HCT116 (cell line): Measurements from ENCODE around the gene TPK1.

Source experiments
- POLR2A ChIP-seq: IDR thresholded peaks from 2 replicates; pipeline ENCODE4 v1.7.0; 2011; ENCODE audit warnings: borderline replicate concordance; ENCODE audit not compliant: insufficient read depth, insufficient read length; ENCODE audit errors: extremely low read depth
- SIN3A ChIP-seq: IDR thresholded peaks from 2 replicates; pipeline ENCODE4 v1.6.1; 2012; ENCODE audit warnings: low read depth
- TF ChIP-seq, protein P1 (sequence below), 3 experiments: fragments of 200-600 bp in 1 of 3; sonication (generic) in 1 of 3; IDR thresholded peaks in 2 of 3; conservative IDR thresholded peaks in 1 of 3; 2 replicates each; pipeline ENCODE4 v1.5.1; 2012 to 2017; ENCODE audit warnings: low read depth in 2 of 3, low read length in 2 of 3, antibody characterized with exemption in 1 of 3, borderline replicate concordance in 1 of 3, control low read depth in 1 of 3, mild to moderate bottlenecking in 1 of 3, mixed read lengths in 1 of 3, mixed run types in 1 of 3, moderate library complexity in 1 of 3; ENCODE audit not compliant: insufficient read depth in 1 of 3
- TF ChIP-seq, protein P2 (sequence below): IDR thresholded peaks from 2 replicates; pipeline ENCODE4 v1.6.1; 2012; ENCODE audit warnings: low read depth

- TF ChIP-seq, protein P1, sequence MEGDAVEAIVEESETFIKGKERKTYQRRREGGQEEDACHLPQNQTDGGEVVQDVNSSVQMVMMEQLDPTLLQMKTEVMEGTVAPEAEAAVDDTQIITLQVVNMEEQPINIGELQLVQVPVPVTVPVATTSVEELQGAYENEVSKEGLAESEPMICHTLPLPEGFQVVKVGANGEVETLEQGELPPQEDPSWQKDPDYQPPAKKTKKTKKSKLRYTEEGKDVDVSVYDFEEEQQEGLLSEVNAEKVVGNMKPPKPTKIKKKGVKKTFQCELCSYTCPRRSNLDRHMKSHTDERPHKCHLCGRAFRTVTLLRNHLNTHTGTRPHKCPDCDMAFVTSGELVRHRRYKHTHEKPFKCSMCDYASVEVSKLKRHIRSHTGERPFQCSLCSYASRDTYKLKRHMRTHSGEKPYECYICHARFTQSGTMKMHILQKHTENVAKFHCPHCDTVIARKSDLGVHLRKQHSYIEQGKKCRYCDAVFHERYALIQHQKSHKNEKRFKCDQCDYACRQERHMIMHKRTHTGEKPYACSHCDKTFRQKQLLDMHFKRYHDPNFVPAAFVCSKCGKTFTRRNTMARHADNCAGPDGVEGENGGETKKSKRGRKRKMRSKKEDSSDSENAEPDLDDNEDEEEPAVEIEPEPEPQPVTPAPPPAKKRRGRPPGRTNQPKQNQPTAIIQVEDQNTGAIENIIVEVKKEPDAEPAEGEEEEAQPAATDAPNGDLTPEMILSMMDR (IDR thresholded peaks at IDR 0.05 in 2 of 3, conservative IDR thresholded peaks at IDR 0.05 in 1 of 3; ENCODE audit: borderline replicate concordance in 1 of 3, insufficient read depth in 1 of 3, low read depth in 2 of 3, low read length in 2 of 3), result no peak
- no peak for TF ChIP-seq POLR2A
- TF ChIP-seq, protein P2, sequence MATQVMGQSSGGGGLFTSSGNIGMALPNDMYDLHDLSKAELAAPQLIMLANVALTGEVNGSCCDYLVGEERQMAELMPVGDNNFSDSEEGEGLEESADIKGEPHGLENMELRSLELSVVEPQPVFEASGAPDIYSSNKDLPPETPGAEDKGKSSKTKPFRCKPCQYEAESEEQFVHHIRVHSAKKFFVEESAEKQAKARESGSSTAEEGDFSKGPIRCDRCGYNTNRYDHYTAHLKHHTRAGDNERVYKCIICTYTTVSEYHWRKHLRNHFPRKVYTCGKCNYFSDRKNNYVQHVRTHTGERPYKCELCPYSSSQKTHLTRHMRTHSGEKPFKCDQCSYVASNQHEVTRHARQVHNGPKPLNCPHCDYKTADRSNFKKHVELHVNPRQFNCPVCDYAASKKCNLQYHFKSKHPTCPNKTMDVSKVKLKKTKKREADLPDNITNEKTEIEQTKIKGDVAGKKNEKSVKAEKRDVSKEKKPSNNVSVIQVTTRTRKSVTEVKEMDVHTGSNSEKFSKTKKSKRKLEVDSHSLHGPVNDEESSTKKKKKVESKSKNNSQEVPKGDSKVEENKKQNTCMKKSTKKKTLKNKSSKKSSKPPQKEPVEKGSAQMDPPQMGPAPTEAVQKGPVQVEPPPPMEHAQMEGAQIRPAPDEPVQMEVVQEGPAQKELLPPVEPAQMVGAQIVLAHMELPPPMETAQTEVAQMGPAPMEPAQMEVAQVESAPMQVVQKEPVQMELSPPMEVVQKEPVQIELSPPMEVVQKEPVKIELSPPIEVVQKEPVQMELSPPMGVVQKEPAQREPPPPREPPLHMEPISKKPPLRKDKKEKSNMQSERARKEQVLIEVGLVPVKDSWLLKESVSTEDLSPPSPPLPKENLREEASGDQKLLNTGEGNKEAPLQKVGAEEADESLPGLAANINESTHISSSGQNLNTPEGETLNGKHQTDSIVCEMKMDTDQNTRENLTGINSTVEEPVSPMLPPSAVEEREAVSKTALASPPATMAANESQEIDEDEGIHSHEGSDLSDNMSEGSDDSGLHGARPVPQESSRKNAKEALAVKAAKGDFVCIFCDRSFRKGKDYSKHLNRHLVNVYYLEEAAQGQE, result no peak
- no peak for TF ChIP-seq SIN3A
Observed at GRCh38 chr7:144885478-144885877, 49.6 kb upstream of the TPK1 start.
